HG03378 (cell line): ENCODE measurements around the gene TMOD1.
A peak's percentile ranks its signal among the peaks of the same experiment; 100 is the strongest.
"Not testable (repeated sequence)": the region's sequence is repeated elsewhere in the genome, so short reads cannot be mapped to it uniquely, and the experiment has no call there.

Experiments used
- ATAC-seq: cut with Tn5 transposase; IDR thresholded peaks from one replicate; pipeline ENCODE4 v1.9.1; 2021; ENCODE audit warnings: mild to moderate bottlenecking, moderate library complexity; ENCODE audit not compliant: unreplicated experiment

The TMOD1 gene

GRCh38 chr9:97591535-97591934 is 90.1 kb downstream of the TMOD1 start:
- ATAC-seq = no peak

- ATAC-seq = no peak
Observed at GRCh38 chr9:97592126-97592525, 90.7 kb downstream of the TMOD1 start.

- no peak for ATAC-seq
Observed at GRCh38 chr9:97593960-97594359, 92.5 kb downstream of the TMOD1 start.

- ATAC-seq = no peak
Observed at GRCh38 chr9:97594381-97594921, 93.0 kb downstream of the TMOD1 start.

- no peak for ATAC-seq
Observed at GRCh38 chr9:97596906-97597305, 95.4 kb downstream of the TMOD1 start.

GRCh38 chr9:97598461-97599288 is 97.2 kb downstream of the TMOD1 start:
- peak; percentile 90 for ATAC-seq

GRCh38 chr9:97599314-97599846 is 97.9 kb downstream of the TMOD1 start:
- no peak for ATAC-seq

GRCh38 chr9:97600531-97601227 is 99.2 kb downstream of the TMOD1 start:
- no peak for ATAC-seq

GRCh38 chr9:97601228-97601898 is 99.9 kb downstream of the TMOD1 start:
- ATAC-seq = no peak

GRCh38 chr9:97602430-97602829 is 101.0 kb downstream of the TMOD1 start:
- ATAC-seq = no peak

GRCh38 chr9:97604901-97605645 is 103.6 kb downstream of the TMOD1 start:
- no peak for ATAC-seq

GRCh38 chr9:97615439-97616072 is 114.1 kb downstream of the TMOD1 start:
- no peak for ATAC-seq

- no peak for ATAC-seq
Observed at GRCh38 chr9:97617939-97618416, 116.5 kb downstream of the TMOD1 start.

GRCh38 chr9:97620063-97620462 is 118.6 kb downstream of the TMOD1 start:
- ATAC-seq = not testable (repeated sequence)

GRCh38 chr9:97622483-97622882 is 121.0 kb downstream of the TMOD1 start:
- not testable (repeated sequence) for ATAC-seq

- no peak for ATAC-seq
Observed at GRCh38 chr9:97623946-97624345, 122.5 kb downstream of the TMOD1 start.

GRCh38 chr9:97625620-97626019 is 124.2 kb downstream of the TMOD1 start:
- ATAC-seq = no peak

- no peak for ATAC-seq
Observed at GRCh38 chr9:97627624-97628023, 126.2 kb downstream of the TMOD1 start.

- ATAC-seq = no peak
Observed at GRCh38 chr9:97628668-97629067, 127.2 kb downstream of the TMOD1 start.

GRCh38 chr9:97629156-97629555 is 127.7 kb downstream of the TMOD1 start:
- ATAC-seq = no peak
